ENCODE data around the gene ATP13A1.

GRCh38 chr19:19710506-19710905 is 47.0 kb upstream of the ATP13A1 start:
- TF ChIP-seq, protein P1, sequence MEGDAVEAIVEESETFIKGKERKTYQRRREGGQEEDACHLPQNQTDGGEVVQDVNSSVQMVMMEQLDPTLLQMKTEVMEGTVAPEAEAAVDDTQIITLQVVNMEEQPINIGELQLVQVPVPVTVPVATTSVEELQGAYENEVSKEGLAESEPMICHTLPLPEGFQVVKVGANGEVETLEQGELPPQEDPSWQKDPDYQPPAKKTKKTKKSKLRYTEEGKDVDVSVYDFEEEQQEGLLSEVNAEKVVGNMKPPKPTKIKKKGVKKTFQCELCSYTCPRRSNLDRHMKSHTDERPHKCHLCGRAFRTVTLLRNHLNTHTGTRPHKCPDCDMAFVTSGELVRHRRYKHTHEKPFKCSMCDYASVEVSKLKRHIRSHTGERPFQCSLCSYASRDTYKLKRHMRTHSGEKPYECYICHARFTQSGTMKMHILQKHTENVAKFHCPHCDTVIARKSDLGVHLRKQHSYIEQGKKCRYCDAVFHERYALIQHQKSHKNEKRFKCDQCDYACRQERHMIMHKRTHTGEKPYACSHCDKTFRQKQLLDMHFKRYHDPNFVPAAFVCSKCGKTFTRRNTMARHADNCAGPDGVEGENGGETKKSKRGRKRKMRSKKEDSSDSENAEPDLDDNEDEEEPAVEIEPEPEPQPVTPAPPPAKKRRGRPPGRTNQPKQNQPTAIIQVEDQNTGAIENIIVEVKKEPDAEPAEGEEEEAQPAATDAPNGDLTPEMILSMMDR (conservative IDR thresholded peaks at IDR 0.05; ENCODE audit: low read depth, low read length), result no peak
- TF ChIP-seq EZH2 (IDR thresholded peaks at IDR 0.05; ENCODE audit: low read length, unreplicated experiment) (no peak), EZH2phosphoT487 (IDR thresholded peaks at IDR 0.05; ENCODE audit: borderline replicate concordance, low read length) (no peak)

Measured in PC-3 (cell line).